SW480 (cell line): Measurements from ENCODE around the gene POU2F1.

ENCODE experiments used
- DNase-seq: peaks from one replicate; pipeline ENCODE4 v3.0.0-alpha.2; 2016; ENCODE audit warnings: low spot score

POU2F1 gene

DNA sequence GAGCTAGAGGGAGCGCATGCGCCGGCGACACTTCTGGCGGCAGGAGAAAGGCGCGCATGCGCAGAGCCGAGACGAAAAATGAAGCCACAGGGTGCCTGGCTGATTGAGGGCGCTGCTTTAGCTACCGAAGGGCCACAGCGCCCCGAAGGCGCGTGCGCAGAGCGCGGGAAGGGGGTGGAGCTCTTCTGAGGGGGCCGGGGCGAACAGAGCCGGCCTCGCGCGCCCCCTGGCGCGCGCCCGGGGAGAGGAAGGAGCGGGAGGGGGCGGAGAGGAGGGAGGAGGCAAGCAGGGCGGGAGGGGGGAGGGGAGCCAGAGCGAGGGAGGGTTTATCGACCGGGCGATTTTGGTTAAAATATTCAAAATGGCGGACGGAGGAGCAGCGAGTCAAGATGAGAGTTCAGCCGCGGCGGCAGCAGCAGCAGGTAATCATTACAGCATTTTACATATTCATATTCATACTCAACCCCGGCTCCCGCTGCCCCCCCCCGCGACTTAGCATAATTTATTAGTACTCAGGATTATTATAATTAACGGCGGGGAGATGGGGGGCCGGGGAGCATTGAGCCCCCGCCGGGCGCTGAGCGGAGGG is at the start of gene POU2F1:
POU2F1 (plus strand) TSS at position 350 of the 589 bp plus-strand sequence; CDS start at position 362, 12 bp downstream.
- DNase-seq, result peak; percentile 96

DNA sequence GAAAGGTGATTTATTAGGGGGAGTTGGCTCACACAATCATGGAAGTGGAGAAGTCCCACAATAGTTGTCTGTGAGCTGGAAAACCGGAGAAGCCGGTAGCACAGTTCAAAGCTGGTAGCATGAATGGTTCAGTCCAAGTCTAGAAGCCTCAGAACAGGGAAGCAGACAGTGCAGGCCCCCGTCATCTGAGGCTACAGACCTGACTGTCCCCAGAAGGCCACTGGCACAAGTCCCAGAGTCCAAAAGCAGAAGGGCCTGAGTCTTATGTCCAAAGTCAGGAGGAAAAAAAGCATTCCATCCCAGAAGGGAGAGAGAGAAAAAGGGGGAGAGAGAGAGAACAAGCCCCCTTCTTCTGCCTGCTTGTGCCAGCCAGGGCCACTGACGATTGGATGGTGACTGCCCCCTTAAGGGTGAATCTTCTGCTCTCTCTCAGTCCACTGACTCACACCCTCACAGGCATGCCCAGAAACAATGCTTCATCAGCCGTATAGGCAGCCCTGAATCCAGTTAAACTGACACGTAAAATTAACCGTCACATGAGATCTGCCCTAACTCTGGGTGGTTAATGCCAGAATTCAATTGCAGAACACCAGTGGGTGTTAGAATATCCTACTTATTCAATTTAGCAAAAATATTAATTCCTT is 49.3 kb upstream of the POU2F1 start:
- DNase-seq, result no peak

DNA sequence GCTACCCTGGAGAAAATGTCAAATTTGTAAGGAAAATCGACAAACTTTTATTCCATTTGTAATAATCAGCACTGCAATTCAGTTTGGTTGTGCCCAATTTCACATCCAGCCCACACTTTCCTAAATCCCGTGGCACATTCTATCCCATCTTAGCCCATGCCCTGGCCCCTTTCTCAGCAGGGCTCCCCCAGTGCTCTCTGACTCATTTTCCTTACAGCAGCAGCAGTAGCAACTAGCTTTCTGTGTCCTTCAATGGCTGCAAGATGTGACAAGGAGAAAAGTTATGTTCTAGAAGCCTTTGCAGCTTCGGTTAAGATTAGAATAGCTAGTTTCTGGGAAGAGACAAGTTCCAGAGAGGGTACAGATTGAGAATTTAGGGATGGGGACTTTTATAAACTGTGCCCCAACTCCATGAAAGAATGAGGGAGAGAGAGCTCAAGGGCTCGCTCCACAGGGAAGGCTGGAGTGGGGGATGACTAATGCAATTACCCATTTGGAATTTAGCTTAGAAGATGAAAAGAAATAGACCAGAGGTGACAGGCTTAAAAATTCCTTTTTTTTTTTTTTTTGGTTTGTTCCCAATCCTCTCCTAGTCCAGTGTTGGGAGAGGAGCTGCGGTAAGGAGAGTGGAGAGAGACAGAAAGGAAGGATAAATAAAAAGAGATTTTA is 47.0 kb upstream of the POU2F1 start:
- peak; percentile 66 for DNase-seq

DNA sequence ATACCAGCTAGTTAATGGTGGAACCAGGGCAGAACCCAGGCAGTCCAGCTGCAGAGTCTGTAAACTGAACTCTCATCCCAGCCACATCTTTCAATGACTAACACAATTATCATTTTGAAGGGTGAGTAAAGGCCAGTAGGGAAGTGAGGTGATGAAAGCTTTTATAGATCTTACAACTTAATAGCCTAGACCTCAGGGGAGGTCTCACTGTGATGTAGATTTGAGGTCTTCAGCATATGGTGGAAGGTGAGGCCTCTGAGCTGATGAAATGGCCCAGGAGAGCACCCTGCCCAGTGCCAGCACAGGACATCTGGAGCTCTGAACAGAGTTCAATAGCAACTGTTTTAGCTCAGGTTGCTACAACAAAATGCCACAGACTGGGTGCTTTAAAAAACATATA is 44.8 kb upstream of the POU2F1 start:
- DNase-seq, result peak; percentile 70

DNA sequence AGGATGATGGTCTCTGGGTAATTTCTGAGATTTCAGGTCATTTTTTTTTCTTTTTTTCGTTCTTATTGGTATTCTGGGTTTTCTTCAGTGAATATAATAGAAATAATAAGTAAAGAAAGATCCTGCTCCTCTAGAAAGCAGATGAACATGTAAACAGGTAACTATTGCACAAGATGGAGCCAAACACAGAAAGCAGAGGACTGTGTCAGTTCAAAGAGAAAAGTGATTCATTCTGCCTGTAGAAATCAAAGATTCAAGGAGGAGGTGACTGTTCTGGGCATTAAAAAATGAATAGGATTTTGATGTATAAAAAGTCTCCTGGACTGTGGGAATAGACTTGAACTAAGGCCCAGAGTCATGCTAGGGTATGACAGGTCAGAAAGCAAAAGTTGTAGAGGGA is 41.9 kb upstream of the POU2F1 start:
- DNase-seq, result no peak

DNA sequence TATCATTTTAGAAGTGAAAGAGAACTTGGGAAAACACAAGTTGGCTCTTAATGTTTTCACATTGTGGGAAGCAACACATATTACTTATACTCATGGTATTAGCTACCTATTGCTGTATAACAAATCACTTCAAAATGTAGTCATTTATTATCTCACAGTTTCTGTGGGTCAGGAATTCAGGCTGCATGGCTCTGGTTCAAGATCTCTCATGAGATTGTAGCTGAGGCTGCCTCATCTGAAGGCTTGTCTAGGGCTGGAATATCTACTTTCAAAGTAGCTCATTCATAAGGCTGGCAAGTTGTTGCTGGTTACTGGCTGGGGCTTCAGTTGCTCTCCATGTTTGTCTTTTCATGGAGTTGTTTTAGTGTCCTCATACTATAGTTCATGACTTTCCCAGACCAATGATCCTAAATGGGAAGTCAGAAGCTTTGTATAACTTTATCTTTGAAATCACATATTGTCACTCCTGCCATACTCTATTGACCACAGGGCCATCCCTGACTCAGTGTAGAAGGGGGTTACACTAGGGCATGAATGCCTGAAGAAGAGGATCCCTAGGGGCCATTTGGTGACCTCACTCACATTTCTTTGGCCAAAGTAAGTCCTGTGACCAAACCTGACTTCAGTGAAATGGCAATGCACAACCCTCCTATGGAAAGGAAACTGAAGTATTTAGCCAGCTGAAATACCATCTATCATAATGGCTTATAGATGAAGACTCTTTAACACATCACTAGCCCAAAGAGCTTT is 37.9 kb upstream of the POU2F1 start:
- no peak for DNase-seq

DNA sequence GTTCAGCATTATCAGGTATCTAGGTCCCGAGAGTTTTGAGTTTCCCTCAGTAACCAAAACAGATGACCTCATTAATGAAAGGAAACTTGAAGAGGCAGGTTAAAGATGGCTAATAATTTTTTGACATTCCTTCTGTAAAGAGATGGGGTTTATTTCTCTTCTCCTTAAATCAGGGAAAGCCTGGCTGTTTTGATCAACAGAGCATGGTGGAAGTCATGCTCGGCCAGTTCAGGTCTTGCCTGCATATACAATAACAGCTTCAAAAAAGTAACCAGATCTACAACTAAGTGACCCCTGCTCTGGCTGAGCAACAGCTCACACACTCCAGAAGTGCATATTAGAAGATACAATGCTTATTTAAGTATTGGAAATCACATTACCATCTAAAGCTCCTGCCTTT is 36.6 kb upstream of the POU2F1 start:
- no peak for DNase-seq

DNA sequence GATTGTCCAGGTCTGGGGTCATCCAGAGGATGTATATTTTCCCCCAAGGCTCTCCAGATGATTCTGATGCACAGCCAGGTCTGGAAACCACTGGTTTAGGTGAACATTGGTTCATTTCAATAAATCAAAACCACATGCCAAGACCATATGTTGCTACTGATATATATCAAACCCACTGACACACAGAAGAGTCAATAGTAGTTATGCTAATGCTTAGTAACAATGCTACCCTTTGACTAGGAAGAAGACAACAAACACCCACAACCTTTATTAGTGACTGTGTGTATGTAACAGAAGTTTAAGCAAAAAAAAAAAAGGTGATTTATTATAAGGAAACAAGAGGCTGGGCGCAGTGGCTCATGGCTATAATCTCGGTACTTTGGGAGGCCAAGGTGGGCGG is 35.6 kb upstream of the POU2F1 start:
- no peak for DNase-seq

DNA sequence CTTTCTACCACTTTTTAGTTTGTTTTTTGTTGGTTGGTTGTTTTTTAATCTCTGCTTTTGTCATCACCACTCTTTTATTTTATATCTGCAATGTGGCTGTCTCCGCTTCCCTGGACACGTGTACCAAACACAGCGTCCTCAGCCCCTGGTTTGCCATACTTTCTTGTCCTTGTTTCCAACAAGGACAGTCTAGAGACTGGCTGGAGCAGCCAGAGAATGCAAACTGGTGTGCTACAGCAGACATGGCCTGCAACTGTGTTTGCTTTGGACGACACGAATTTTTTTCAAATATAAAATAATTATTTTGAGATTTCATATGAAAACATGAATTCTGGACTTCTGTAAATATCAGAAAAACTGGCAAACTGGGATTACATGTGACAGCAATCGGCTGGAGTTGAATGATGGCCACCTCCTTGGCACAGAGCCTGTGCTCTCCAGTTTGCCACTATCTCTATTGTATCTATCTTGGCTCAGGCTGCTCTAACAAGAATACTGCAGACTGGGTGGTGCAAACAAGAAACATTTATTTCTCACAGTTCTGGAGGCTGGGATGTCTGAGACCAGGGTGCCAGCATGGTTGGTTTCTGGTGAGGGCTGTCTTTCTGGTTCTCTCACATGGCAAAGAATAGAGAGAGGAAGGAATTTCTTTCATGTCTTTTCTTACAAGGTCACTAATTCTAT is 34.6 kb upstream of the POU2F1 start:
- DNase-seq, result no peak

DNA sequence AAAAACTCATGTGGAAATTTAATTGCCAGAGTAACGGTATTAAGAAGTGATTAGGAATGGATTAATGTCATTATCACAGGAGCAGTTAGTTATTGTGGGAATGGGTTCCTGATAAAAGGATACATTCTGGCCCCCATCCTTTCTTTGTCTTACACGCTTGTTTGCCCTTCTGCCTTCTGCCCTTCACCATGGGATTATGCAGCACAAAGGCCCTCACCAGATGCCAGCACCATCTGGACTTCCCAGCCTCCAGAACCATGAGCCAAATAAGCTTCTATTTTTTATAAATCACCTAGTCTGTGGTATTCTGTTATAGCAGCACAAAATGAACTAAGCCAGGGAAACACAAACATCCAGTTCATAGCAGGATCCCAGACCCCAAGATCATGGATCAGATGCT is 33.9 kb upstream of the POU2F1 start:
- no peak for DNase-seq

DNA sequence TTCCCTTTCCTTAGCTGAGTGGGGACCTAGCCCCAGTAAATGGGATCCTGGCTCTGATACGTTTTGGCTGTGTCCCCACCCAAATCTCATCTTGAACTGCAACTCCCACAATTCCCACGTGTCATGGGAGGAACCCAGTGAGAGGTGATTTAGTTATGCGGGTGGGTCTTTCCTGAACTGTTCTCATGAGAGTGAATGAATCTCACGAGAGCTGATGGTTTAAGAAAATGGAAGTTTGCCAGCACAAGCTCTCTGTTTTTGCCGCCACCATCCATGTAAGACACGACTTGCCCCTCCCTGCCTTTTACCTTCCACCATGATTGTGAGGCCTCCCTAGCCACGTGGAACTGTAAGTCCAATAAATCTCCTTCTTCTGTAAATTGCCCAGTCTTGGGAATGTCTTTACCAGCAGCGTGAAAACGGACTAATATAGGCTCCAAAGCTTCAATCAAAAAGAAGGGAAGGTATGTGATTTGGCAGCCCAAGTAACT is 29.9 kb upstream of the POU2F1 start:
- DNase-seq, result no peak

DNA sequence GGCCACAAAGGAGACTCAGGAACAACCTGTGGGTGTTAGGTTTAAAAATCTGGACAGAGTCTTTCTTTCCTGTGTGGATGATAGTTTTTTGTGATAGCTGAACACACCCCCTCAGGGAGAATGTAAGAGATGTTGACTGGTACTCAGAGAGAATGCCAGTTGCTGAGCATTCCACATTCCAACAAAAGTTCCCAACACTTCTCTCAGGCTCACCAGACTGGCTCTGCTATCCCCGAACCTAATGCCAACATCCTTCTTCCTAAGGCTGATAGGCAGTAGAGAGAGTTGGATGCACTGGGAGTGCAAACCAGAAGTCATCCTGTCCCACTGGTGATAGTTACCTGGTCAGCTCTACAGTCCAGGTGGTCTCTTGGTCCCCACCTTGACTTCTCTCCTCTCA is 28.7 kb upstream of the POU2F1 start:
- DNase-seq, result no peak

DNA sequence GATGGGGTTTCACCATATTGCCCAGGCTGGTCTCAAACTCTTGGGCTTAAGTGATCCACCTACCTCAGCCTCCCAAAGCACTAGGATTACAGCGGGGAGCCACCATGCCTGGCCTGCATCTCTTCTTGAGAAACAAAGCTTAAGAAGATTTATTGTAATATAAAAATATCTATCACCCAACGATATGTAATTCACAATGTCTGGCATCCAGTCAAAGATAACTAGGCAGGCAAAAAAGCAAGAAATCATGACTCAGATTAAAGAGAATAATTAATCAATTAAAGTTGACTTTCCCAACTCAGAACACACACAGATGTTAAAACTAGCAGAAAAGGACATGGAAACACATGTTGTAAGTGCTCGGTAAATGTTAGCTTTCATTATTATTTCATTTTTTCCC is 26.5 kb upstream of the POU2F1 start:
- no peak for DNase-seq

DNA sequence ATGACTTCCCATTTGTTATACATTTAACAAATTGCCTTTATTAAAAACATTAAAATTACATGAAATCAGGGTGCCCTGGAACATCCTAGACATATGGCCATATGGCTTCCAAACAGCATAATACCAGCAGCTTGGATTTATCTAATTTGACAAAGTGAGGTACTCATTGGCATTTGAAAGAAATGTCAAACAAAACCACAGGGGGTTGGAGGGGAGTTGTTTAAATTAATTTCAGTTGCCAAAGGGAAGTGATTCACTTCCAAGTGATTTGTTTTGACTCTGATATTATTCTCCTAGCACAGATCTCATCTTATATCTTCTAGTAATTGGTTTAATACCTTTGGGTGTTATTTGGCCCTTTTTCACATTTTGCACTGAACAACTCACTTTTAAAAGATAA is 24.5 kb upstream of the POU2F1 start:
- no peak for DNase-seq

DNA sequence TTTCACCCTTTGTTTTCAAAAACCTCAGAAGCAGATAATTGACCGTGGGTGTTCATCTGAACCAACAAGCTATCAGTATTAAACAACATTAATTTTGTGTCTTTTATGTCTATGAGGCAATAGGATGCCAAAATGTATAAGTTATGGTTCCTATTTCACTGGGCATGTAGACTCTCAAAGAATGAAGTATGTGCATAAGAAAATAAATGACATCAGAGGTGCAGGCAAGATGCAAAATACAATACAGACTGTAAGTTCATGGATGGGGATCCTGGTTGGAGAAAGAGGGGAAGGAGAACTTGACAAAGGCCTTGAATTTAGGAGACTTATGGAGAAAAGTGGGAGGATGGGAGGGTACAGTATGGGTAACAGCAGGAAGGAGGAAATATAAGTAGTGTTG is 23.4 kb upstream of the POU2F1 start:
- no peak for DNase-seq

DNA sequence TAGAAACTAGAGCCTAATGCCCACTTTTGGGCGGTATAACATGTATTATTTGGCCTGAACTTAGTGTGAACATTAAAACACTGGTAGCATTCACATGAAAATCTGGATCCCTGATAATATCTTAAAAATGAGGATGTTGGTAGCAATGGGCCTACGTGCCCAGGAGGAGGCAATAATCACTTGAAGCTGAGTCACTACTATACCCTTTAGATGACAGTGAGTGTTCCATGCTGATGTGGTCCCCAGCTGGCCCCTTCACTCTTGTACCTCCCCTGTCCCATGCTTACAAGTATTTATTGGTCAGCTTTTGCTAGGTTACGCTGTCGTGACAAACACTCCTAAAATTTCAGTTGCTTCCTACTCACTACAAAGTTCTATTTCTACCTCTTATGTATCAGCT is 23.0 kb upstream of the POU2F1 start:
- DNase-seq, result no peak

DNA sequence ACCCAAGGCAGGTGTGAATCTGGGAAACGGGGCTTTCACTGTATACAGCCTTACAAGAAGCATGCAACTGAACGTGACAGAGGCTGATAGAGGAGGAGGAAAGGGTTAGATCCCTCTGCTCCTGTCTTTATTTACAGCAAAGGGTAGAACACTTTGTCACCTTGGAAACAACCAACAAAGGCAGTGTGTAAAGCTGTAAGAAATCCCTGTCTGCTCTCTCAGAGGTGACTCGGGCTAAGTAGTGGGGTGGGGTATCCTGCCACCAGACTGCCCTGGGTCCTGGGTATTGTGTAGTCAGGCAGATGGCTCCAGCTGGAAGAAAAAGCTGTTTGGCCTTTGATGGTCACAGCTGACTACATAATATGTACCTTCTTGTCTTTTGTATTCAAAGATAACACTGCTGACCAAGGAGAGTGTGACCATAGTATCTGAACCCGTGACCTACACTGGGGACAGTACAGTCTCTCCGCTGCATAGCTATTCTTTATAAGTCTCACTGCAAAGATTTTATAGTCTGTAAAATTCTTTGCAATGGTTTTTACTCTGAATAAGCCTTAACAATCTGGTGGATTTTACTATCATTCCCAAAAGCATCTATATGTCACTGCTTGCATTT is 22.1 kb upstream of the POU2F1 start:
- DNase-seq, result no peak

DNA sequence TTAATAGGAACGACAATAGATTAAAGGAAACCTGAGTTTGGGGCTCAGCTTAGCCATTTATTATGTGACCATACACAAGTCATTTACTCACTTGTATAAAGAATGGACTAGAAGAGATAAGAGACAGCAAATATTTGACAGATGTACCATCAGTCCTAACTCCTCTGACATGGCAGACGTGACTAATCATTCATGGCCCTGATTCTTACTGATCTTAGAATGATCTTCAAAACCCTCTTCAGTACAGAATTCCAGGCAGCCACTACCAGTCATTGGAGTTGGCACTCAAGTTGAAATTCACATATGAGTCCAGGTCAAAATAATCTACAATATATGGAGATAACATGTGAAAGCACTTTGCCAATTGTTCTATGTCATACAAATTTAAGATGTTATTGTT is 21.0 kb upstream of the POU2F1 start:
- no peak for DNase-seq

DNA sequence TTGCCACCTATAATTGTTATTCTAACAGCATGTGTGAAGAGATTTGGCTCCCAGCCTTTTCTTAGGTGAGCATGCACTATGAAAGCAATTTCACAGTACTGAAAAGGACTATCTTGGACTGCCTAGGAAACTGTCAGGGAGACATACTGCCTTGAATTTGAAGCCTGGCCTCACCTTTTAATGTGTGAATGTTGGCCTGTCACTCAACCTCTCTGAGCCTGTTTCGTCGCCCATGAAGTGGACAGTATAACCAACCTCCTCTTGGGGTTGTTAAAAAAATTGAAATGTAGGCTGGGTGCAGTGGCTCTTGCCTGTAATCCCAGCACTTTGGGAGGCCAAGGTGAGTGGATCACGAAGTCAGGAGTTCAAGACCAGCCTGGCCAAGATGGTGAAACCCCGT is 20.4 kb upstream of the POU2F1 start:
- DNase-seq, result no peak

DNA sequence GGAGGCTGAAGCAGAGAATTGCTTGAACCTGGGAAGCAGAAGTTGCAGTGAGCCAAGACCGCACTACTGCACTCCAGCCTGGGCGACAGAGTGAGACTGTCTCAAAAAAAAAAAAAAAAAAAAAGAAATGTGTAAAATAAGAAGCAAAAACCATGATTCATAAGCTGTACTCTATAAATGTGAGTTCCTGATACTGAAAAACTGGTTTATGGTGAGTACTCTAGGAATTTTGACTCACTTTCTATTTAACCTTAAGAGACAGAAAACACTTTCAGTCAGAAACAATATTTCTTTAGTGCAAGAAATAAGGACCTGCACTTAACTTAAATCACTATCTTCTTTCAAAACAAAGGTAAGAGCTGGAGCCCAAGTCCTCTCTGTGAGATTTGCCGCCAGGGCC is 19.9 kb upstream of the POU2F1 start:
- no peak for DNase-seq

DNA sequence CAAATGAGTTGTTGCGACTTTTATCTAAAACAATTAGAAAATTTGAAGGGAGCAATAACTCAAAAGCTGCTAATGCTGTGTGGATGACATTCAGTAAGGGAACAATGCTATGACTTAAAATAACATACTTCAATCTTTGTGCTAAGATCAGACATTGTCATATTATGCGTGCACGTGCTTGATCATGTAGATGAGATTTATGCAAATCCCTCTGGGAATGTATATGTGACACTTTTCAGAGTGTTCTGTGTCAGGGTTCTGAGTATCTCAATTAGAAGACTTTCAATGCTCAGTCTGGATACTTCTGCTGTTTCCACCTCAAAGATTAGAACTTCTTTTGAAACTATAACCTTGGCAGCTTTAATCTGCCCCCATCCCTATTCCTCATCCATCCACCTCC is 18.6 kb upstream of the POU2F1 start:
- no peak for DNase-seq
